Measurements from ENCODE around the gene CGB8.

- TF ChIP-seq EZH2phosphoT487 (IDR thresholded peaks at IDR 0.05; ENCODE audit: unreplicated experiment) = no peak
- TF ChIP-seq CTCF (conservative IDR thresholded peaks at IDR 0.05; ENCODE audit: low read depth in 2 of 2) = no peak
- no peak for TF ChIP-seq CREB1 (CRISPR knock-in tag; IDR thresholded peaks at IDR 0.05; ENCODE audit: low read depth)
- TF ChIP-seq EZH2 (IDR thresholded peaks at IDR 0.05; ENCODE audit: low read depth, unreplicated experiment) = no peak
- TF ChIP-seq POLR2AphosphoS5 (IDR thresholded peaks at IDR 0.05; ENCODE audit: low read depth) = no peak
- TF ChIP-seq REST (IDR thresholded peaks at IDR 0.05; ENCODE audit: unreplicated experiment) = no peak
- no peak for TF ChIP-seq NANOG (IDR thresholded peaks at IDR 0.05; ENCODE audit: borderline replicate concordance)
- no peak for TF ChIP-seq JUNB (IDR thresholded peaks at IDR 0.05; ENCODE audit: unreplicated experiment)
- TF ChIP-seq ETS1 (IDR thresholded peaks at IDR 0.05) = no peak
- no peak for TF ChIP-seq ZNF331 (CRISPR knock-in tag; IDR thresholded peaks at IDR 0.05; ENCODE audit: low read depth)
- TF ChIP-seq STAT1 (IDR thresholded peaks at IDR 0.05; ENCODE audit: unreplicated experiment) = no peak
These were observed 39.1 kb downstream of the CGB8 start for GRCh38 chr19:49009828-49010227.
